Glutamatergic neuron (in vitro differentiated cells): Measurements from ENCODE around the gene STON2. TPM values are rescaled to one million over a fixed set of nuclear protein-coding genes. Genes with fewer than 3 reads are reported as not detected.
A peak's percentile ranks its signal among the peaks of the same experiment; 100 is the strongest.

Source experiments
- DNase-seq: peaks from one replicate; pipeline ENCODE4 v3.0.0; 2022
- H3K27ac Mint-ChIP-seq: one replicate; pipeline ENCODE4 v1.8.0; 2020; ENCODE audit warnings: mild to moderate bottlenecking, mixed read lengths, inconsistent platforms; ENCODE audit not compliant: unreplicated experiment
- H3K27me3 Mint-ChIP-seq: one replicate; pipeline ENCODE4 v1.8.0; 2020; ENCODE audit warnings: mild to moderate bottlenecking, moderate library complexity, mixed read lengths, inconsistent platforms; ENCODE audit not compliant: unreplicated experiment
- H3K36me3 Mint-ChIP-seq: one replicate; pipeline ENCODE4 v1.8.0; 2020; ENCODE audit warnings: mild to moderate bottlenecking, mixed read lengths, inconsistent platforms; ENCODE audit not compliant: unreplicated experiment
- H3K4me1 Mint-ChIP-seq: one replicate; pipeline ENCODE4 v1.8.0; 2020; ENCODE audit warnings: mild to moderate bottlenecking, low read depth, mixed read lengths, inconsistent platforms; ENCODE audit not compliant: unreplicated experiment
- H3K4me3 Mint-ChIP-seq: one replicate; pipeline ENCODE4 v1.8.0; 2020; ENCODE audit warnings: mild to moderate bottlenecking, mixed read lengths, inconsistent platforms; ENCODE audit not compliant: unreplicated experiment
- H3K9me3 Mint-ChIP-seq: one replicate; pipeline ENCODE4 v1.8.0; 2020; ENCODE audit warnings: mild to moderate bottlenecking, moderate library complexity, mixed read lengths, inconsistent platforms; ENCODE audit not compliant: unreplicated experiment
- CTCF ChIP-seq: fragments of 200-600 bp; sonication (generic); IDR thresholded peaks from one replicate; pipeline ENCODE4 v1.5.0; 2021; ENCODE audit not compliant: partially characterized antibody, unreplicated experiment
- total RNA-seq: library from RNA; stranded (reverse); fragmentation: NEBNext Ultra II Directional; extraction: Animal tissue kit (Norgen Biotek cat#: 25700); gene quantifications from one replicate; pipeline ENCODE4 v1.2.1, GENCODE V29; 2021; ENCODE audit not compliant: unreplicated experiment

The STON2 gene
- total RNA-seq, 1 donor from 2014 or later: 278 TPM

- Mint-ChIP-seq H3K27ac (peak overlapping the region; percentile 98), H3K9me3 (peaks cover 19% of the 10 kb centered on the region), H3K4me1 (peaks cover 15% of the 10 kb centered on the region), H3K4me3 (peak overlapping the region; percentile 98), H3K36me3 (no peaks in the 10 kb centered on the region), H3K27me3 (peaks cover 16% of the 10 kb centered on the region)
- peak; percentile 81 for DNase-seq
- no peak for TF ChIP-seq CTCF
These were observed 180.8 kb downstream of the STON2 start for GRCh38 chr14:81219210-81219758.

- Mint-ChIP-seq H3K27me3 (no peaks in the 10 kb centered on the region), H3K36me3 (peaks cover 7% of the 10 kb centered on the region), H3K9me3 (no peaks in the 10 kb centered on the region), H3K27ac (no peak overlapping the region), H3K4me1 (peaks cover 10% of the 10 kb centered on the region), H3K4me3 (no peak overlapping the region)
- no peak for TF ChIP-seq CTCF
- no peak for DNase-seq
These were observed 188.3 kb downstream of the STON2 start for GRCh38 chr14:81211844-81212243.

Other genes with a start within 250 kb of the STON2 start
- 62.3 TPM for gene GTF2A1, start 179.4 kb downstream of the STON2 start, total RNA-seq
- 43.1 TPM for gene SEL1L, start 133.5 kb upstream of the STON2 start, total RNA-seq